H1 (cell line): ENCODE data around the gene ABHD4. TPM values are rescaled to one million over a fixed set of nuclear protein-coding genes. Genes with fewer than 3 reads are reported as not detected.

ENCODE experiments used
- CTCF ChIA-PET: fragments of 300-600 bp; sonication (Branson Sonifier 250); formaldehyde crosslinking; loops from one replicate; lab custom pipeline; 2021; ENCODE audit not compliant: partially characterized antibody; lab: Charles Lee
- POLR2A ChIA-PET: fragments of 300-600 bp; sonication (Branson Sonifier 250); formaldehyde crosslinking; loops from one replicate; lab custom pipeline; 2021; ENCODE audit warnings: inconsistent platforms; ENCODE audit not compliant: partially characterized antibody; lab: Charles Lee
- DNase-seq, 2 experiments: peaks; one replicate each; pipeline versions ENCODE4 v3.0.0 to v3.0.0-alpha.2; 2010 to 2022; ENCODE audit warnings: low spot score in 2 of 2, low read depth in 1 of 2, mixed read lengths in 1 of 2
- FAIRE-seq: peaks from 2 replicates; lab custom pipeline; 2011; peaks lifted over from hg19 to GRCh38; lab: Jason Lieb, UNC
- H2AFZ ChIP-seq: 2 replicates; pipeline ENCODE4 v1.8.1; 2012; ENCODE audit warnings: low read length, inconsistent platforms
- H2AK5ac ChIP-seq: 2 replicates; pipeline ENCODE4 v1.6.1; 2013; ENCODE audit warnings: low read depth, low read length
- H2BK120ac ChIP-seq: replicated peaks from 2 replicates; pipeline ENCODE3; 2013; ENCODE audit warnings: low read depth, low read length, inconsistent platforms
- H2BK12ac ChIP-seq: 2 replicates; pipeline ENCODE4 v1.6.1; 2013; ENCODE audit warnings: low read depth, low read length
- H2BK15ac ChIP-seq: 2 replicates; pipeline ENCODE4 v1.6.1; 2013; ENCODE audit warnings: low read length
- H2BK20ac ChIP-seq: 2 replicates; pipeline ENCODE4 v1.6.1; 2013; ENCODE audit warnings: low read length
- H2BK5ac ChIP-seq: 2 replicates; pipeline ENCODE4 v1.6.1; 2013; ENCODE audit warnings: low read depth, low read length
- H3K14ac ChIP-seq: 2 replicates; pipeline ENCODE4 v1.6.1; 2013; ENCODE audit warnings: inconsistent platforms; ENCODE audit not compliant: insufficient read length
- H3K18ac ChIP-seq: 2 replicates; pipeline ENCODE4 v1.6.1; 2013; ENCODE audit warnings: low read length; ENCODE audit errors: extremely low read depth
- H3K23ac ChIP-seq: 2 replicates; pipeline ENCODE4 v1.6.1; 2013; ENCODE audit warnings: inconsistent platforms; ENCODE audit not compliant: insufficient read length
- H3K23me2 ChIP-seq: 2 replicates; pipeline ENCODE4 v1.6.1; 2013; ENCODE audit warnings: low read depth, low read length
- H3K27ac ChIP-seq: 2 replicates; pipeline ENCODE4 v1.6.1; 2011; ENCODE audit warnings: low read depth, low read length, inconsistent platforms
- H3K27me3 ChIP-seq, 4 experiments: replicated peaks in 1 of 4; 1 replicate in 1 of 4; 2 replicates in 3 of 4; pipeline versions ENCODE4 v1.6.1 to v1.8.1; 2011 to 2013; ENCODE audit warnings: low read length in 3 of 4, mild to moderate bottlenecking in 3 of 4, inconsistent platforms in 2 of 4, mixed read lengths in 2 of 4, moderate library complexity in 1 of 4; ENCODE audit not compliant: control insufficient read depth in 3 of 4, insufficient read depth in 3 of 4; ENCODE audit errors: extremely low read depth in 1 of 4
- H3K36me3 ChIP-seq, 4 experiments: 2 replicates each; pipeline versions ENCODE4 v1.6.1 to v1.8.1; 2011 to 2013; ENCODE audit warnings: mild to moderate bottlenecking in 4 of 4, low read length in 3 of 4, moderate library complexity in 2 of 4, control low read depth in 1 of 4, inconsistent platforms in 1 of 4; ENCODE audit not compliant: insufficient read depth in 4 of 4, control insufficient read depth in 2 of 4
- H3K4ac ChIP-seq: replicated peaks from 2 replicates; pipeline ENCODE3; 2013; ENCODE audit warnings: low read length, low read depth, mixed read lengths, inconsistent platforms; ENCODE audit not compliant: insufficient read length
- H3K4me1 ChIP-seq, 4 experiments: replicated peaks in 1 of 4; 1 replicate in 1 of 4; 2 replicates in 3 of 4; pipeline versions ENCODE4 v1.6.1 to v1.8.1; 2011 to 2013; ENCODE audit warnings: low read length in 3 of 4, inconsistent platforms in 2 of 4, mixed read lengths in 1 of 4; ENCODE audit not compliant: insufficient read depth in 4 of 4, control insufficient read depth in 3 of 4
- H3K4me2 ChIP-seq, 2 experiments: 2 replicates each; pipeline versions ENCODE4 v1.6.1 to v1.8.1; 2011 to 2013; ENCODE audit warnings: low read depth in 2 of 2, low read length in 2 of 2, control low read depth in 1 of 2, inconsistent platforms in 1 of 2, mild to moderate bottlenecking in 1 of 2; ENCODE audit not compliant: insufficient read depth in 1 of 2
- H3K4me3 ChIP-seq, 4 experiments: fragments of 200-600, 300-600 bp in 1 of 4; sonication (generic), shearing (Covaris generic), sonication (Bioruptor Twin) in 1 of 4; 2 replicates each; pipeline versions ENCODE4 v1.5.1 to v1.8.1; 2011 to 2016; ENCODE audit warnings: low read length in 4 of 4, low read depth in 3 of 4, control low read depth in 2 of 4, inconsistent platforms in 2 of 4, mild to moderate bottlenecking in 2 of 4, mixed read lengths in 1 of 4, moderate library complexity in 1 of 4; ENCODE audit not compliant: insufficient read depth in 2 of 4; ENCODE audit errors: extremely low read depth in 1 of 4
- H3K56ac ChIP-seq: replicated peaks from 2 replicates; pipeline ENCODE3; 2013; ENCODE audit warnings: low read depth, mild to moderate bottlenecking, mixed read lengths, low read length, inconsistent platforms; ENCODE audit not compliant: insufficient read length
- H3K79me1 ChIP-seq: 2 replicates; pipeline ENCODE4 v1.6.1; 2013; ENCODE audit warnings: low read depth, low read length, control low read depth
- H3K79me2 ChIP-seq, 2 experiments: 2 replicates each; pipeline versions ENCODE4 v1.6.1 to v1.8.1; 2012 to 2013; ENCODE audit warnings: low read length in 2 of 2, mild to moderate bottlenecking in 2 of 2, inconsistent platforms in 1 of 2; ENCODE audit not compliant: insufficient read depth in 2 of 2, control insufficient read depth in 1 of 2
- H3K9ac ChIP-seq, 4 experiments: replicated peaks in 1 of 4; 1 replicate in 1 of 4; 2 replicates in 3 of 4; pipeline versions ENCODE4 v1.6.1 to v1.8.1; 2011 to 2013; ENCODE audit warnings: low read depth in 3 of 4, low read length in 3 of 4, control low read depth in 2 of 4, mild to moderate bottlenecking in 2 of 4, moderate library complexity in 2 of 4, inconsistent platforms in 1 of 4; ENCODE audit errors: extremely low read depth in 1 of 4
- H3K9me3 ChIP-seq, 2 experiments: 2 replicates each; pipeline versions ENCODE4 v1.6.1 to v1.8.1; 2012 to 2013; ENCODE audit warnings: mild to moderate bottlenecking in 2 of 2, moderate library complexity in 2 of 2, control low read depth in 1 of 2, inconsistent platforms in 1 of 2, low read depth in 1 of 2, low read length in 1 of 2, mixed read lengths in 1 of 2; ENCODE audit not compliant: insufficient read depth in 2 of 2
- H4K20me1 ChIP-seq, 2 experiments: replicated peaks in 1 of 2; 2 replicates each; pipeline versions ENCODE3 to v1.8.1; 2011 to 2013; ENCODE audit warnings: inconsistent platforms in 2 of 2, low read length in 2 of 2, mild to moderate bottlenecking in 1 of 2; ENCODE audit not compliant: insufficient read depth in 2 of 2, control insufficient read depth in 1 of 2
- H4K5ac ChIP-seq: 2 replicates; pipeline ENCODE4 v1.6.1; 2013; ENCODE audit warnings: low read length, low read depth, mixed read lengths, inconsistent platforms; ENCODE audit not compliant: insufficient read length
- H4K8ac ChIP-seq: 2 replicates; pipeline ENCODE4 v1.8.0; 2013; ENCODE audit warnings: mild to moderate bottlenecking, moderate library complexity, low read length, inconsistent platforms; ENCODE audit not compliant: insufficient read depth; ENCODE audit errors: extremely low read depth
- H4K91ac ChIP-seq: replicated peaks from 2 replicates; pipeline ENCODE3; 2013; ENCODE audit warnings: low read length, mixed read lengths, inconsistent platforms; ENCODE audit not compliant: insufficient read length
- RBBP5 ChIP-seq: IDR thresholded peaks from 2 replicates; pipeline ENCODE4 v1.7.1; 2012; ENCODE audit warnings: low read depth, mild to moderate bottlenecking, inconsistent platforms, low read length, moderate library complexity, borderline replicate concordance
- TEAD4 ChIP-seq: IDR thresholded peaks from 2 replicates; pipeline ENCODE4 v1.6.1; 2012; ENCODE audit warnings: low read depth, low read length, inconsistent platforms, mixed read lengths
- WGBS, 2 experiments: shearing (Covaris generic) in 1 of 2; methylation state at CpG; one replicate each; pipeline versions ENCODE4 v1.1.6 to v1.1.7; 2013 to 2015; ENCODE audit warnings: low lambda C conversion rate in 2 of 2, mixed read lengths in 2 of 2, inconsistent platforms in 1 of 2, low coverage in 1 of 2, missing lambda C conversion rate in 1 of 2; ENCODE audit not compliant: insufficient replicate concordance in 2 of 2, insufficient coverage in 1 of 2, insufficient read length in 1 of 2; ENCODE audit errors: extremely low coverage in 1 of 2, missing lambda C conversion rate in 1 of 2; 5-methylcytosine and 5-hydroxymethylcytosine counted together
- polyA plus RNA-seq, 7 experiments: library from polyadenylated mRNA; depleted of rRNA in 3 of 7; stranded (reverse) in 5 of 7; unstranded in 2 of 7; fragments of >200 nt in 5 of 7; fragments of 200-250 nt in 2 of 7; gene quantifications; 1 replicate in 5 of 7; 2 replicates in 1 of 7; 4 replicates in 1 of 7; pipeline versions ENCODE4 v1.2.1 to v1.2.3, GENCODE V29; 2011 to 2013; ENCODE audit warnings: missing spikeins in 2 of 7, mixed read lengths in 2 of 7
- total RNA-seq: library from RNA; stranded (reverse); fragmentation: NEBNext Ultra II Directional; extraction: Animal tissue kit (Norgen Biotek cat#: 25700); gene quantifications from 2 replicates; pipeline ENCODE4 v1.2.1, GENCODE V29; 2021

The ABHD4 gene
- total and polyA plus RNA-seq, 2 of the 8 experiments (the other 6 are each of a cell fraction or from before 2014, with no cell fraction given) = 32.4 to 42.9 TPM

DNA sequence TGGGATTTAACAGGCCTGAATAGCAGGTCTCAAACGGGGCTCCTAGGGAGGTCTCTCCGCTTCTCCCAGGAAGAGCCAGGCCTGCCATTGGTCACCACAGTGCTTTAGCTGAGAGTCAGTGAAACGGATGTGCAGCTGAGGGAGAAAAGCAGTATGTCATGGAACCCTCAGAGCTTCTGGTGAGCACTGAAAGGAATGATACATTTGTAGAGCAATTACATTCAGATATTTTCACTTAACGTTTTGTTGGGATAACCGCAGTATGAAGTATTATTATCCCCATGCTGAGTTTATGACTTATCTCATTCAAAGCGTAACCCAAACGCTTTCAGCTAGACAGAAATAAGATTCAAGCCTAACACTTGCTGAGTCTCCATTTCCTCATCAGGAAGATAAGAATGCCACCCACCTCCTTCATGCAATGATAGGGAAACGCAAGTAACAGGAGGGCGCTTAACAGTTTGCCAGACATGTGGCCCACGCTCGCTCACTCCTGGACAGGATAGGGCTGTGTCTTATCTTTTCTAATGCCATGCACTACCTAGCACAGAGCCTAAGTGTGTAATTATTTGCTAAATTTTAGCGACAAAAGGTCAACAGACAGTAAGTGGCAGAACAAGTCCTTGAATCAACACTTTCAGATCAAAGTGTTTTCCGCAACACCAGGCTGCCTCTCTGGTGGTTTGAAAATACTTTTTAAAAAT lies 37.3 kb upstream of the ABHD4 start:
- no peak for FAIRE-seq
- H3K18ac ChIP-seq = no peak overlapping the region
- no peak overlapping the region for H2BK5ac ChIP-seq
- H4K5ac ChIP-seq = no peak overlapping the region
- WGBS, 2 experiments = 76% methylated on average over 13 of the region's 13 CpGs; no CpG with 5 or more reads in 1 of the 2 experiments
- no peak overlapping the region for H3K56ac ChIP-seq
- H3K4me3 ChIP-seq = no peak overlapping the region
- no peak overlapping the region for H4K8ac ChIP-seq
- no peak overlapping the region for H3K23ac ChIP-seq
- H3K9ac ChIP-seq = no peak overlapping the region
- H2AK5ac ChIP-seq = no peak overlapping the region
- no peak overlapping the region for H2BK12ac ChIP-seq
- no peaks in the 10 kb centered on the region for H3K79me2 ChIP-seq
- H3K4me1 ChIP-seq = peaks cover 0 to 10% (median 6%) of the 10 kb centered on the region in 4 experiments; a peak in 6 of 7 replicates
- no peaks in the 10 kb centered on the region for H3K23me2 ChIP-seq
- no peak overlapping the region for H3K14ac ChIP-seq
- H2BK120ac ChIP-seq = no peak overlapping the region
- H3K27ac ChIP-seq = no peak overlapping the region
- ChIA-PET POLR2A (interaction anchor here (0.9 to 3.1 kb wide), 2 partner anchors 9 to 260 kb away, joined by 3 to 13 read pairs; no protein-coding TSS in a partner anchor), CTCF (interaction anchor here (0.6 to 5.7 kb wide), 30 partner anchors 10 to 293 kb away, joined by 3 to 68 read pairs (median 5); partner anchors contain the start of genes ABHD4, DAD1 and OR6J1)
- no peaks in the 10 kb centered on the region for H3K27me3 ChIP-seq
- no peak overlapping the region for H3K4me2 ChIP-seq
- H3K79me1 ChIP-seq = no peaks in the 10 kb centered on the region
- DNase-seq = no peak
- H3K9me3 ChIP-seq = no peaks in the 10 kb centered on the region
- no peak overlapping the region for H2AFZ ChIP-seq
- no peak overlapping the region for H2BK15ac ChIP-seq
- no peaks in the 10 kb centered on the region for H4K20me1 ChIP-seq
- no peak for TF ChIP-seq RBBP5
- no peak for TF ChIP-seq TEAD4
- TF ChIP-seq, all 59 proteins: peak for 0
- Histone ChIP-seq H3K36me3 (peaks cover 0 to 11% (median 4%) of the 10 kb centered on the region in 4 experiments; a peak in 7 of 8 replicates), H2BK20ac (no peak overlapping the region), H3K4ac (no peak overlapping the region), H4K91ac (no peak overlapping the region)
